Measurements from ENCODE around the gene MEGF8.

MEGF8 gene

GRCh38 chr19:42353341-42354015 is 28.0 kb downstream of the MEGF8 start:
- DNase-seq (ENCODE audit: low spot score) (no peak), FAIRE-seq (no peak)

- no peak for DNase-seq (ENCODE audit: low spot score)
Measured at GRCh38 chr19:42355896-42356295, 30.5 kb downstream of the MEGF8 start.

GRCh38 chr19:42356686-42357085 is 31.3 kb downstream of the MEGF8 start:
- no peak for FAIRE-seq

More at GRCh38 chr19:42355896-42356295, 30.5 kb downstream of the MEGF8 start:
- FAIRE-seq: no peak

GRCh38 chr19:42357290-42357689 is 31.9 kb downstream of the MEGF8 start:
- no peak for DNase-seq (ENCODE audit: low spot score)

More at GRCh38 chr19:42356686-42357085, 31.3 kb downstream of the MEGF8 start:
- no peak for DNase-seq (ENCODE audit: low spot score)

GRCh38 chr19:42360787-42361544 is 35.5 kb downstream of the MEGF8 start:
- DNase-seq (ENCODE audit: low spot score): no peak
- no peak for FAIRE-seq

More at GRCh38 chr19:42357290-42357689, 31.9 kb downstream of the MEGF8 start:
- FAIRE-seq: no peak

GRCh38 chr19:42361545-42361910 is 36.1 kb downstream of the MEGF8 start:
- FAIRE-seq (no peak), DNase-seq (ENCODE audit: low spot score) (no peak)

- DNase-seq (ENCODE audit: low spot score) (no peak), FAIRE-seq (no peak)
Measured at GRCh38 chr19:42362342-42362741, 36.9 kb downstream of the MEGF8 start.

- FAIRE-seq (no peak), DNase-seq (ENCODE audit: low spot score) (no peak)
Measured at GRCh38 chr19:42362891-42363440, 37.5 kb downstream of the MEGF8 start.

- no peak for DNase-seq (ENCODE audit: low spot score)
- FAIRE-seq: no peak
Measured at GRCh38 chr19:42363614-42364346, 38.3 kb downstream of the MEGF8 start.

- DNase-seq (ENCODE audit: low spot score) (no peak), FAIRE-seq (no peak)
Measured at GRCh38 chr19:42366673-42367072, 41.2 kb downstream of the MEGF8 start.

- no peak for FAIRE-seq
Measured at GRCh38 chr19:42367929-42368328, 42.5 kb downstream of the MEGF8 start.

GRCh38 chr19:42368360-42368759 is 42.9 kb downstream of the MEGF8 start:
- FAIRE-seq (no peak), DNase-seq (ENCODE audit: low spot score) (no peak)

More at GRCh38 chr19:42367929-42368328, 42.5 kb downstream of the MEGF8 start:
- DNase-seq (ENCODE audit: low spot score): no peak

- DNase-seq (ENCODE audit: low spot score) (no peak), FAIRE-seq (no peak)
Measured at GRCh38 chr19:42368765-42369164, 43.3 kb downstream of the MEGF8 start.

GRCh38 chr19:42369433-42370067 is 44.1 kb downstream of the MEGF8 start:
- no peak for DNase-seq (ENCODE audit: low spot score)
- FAIRE-seq: no peak

GRCh38 chr19:42370068-42370520 is 44.7 kb downstream of the MEGF8 start:
- no peak for DNase-seq (ENCODE audit: low spot score)
- no peak for FAIRE-seq

GRCh38 chr19:42370626-42371175 is 45.3 kb downstream of the MEGF8 start:
- FAIRE-seq (no peak), DNase-seq (ENCODE audit: low spot score) (no peak)

GRCh38 chr19:42374826-42375376 is 49.5 kb downstream of the MEGF8 start:
- no peak for FAIRE-seq

GRCh38 chr19:42375415-42376176 is 50.2 kb downstream of the MEGF8 start:
- no peak for FAIRE-seq

More at GRCh38 chr19:42374826-42375376, 49.5 kb downstream of the MEGF8 start:
- no peak for DNase-seq (ENCODE audit: low spot score)

GRCh38 chr19:42376177-42376555 is 50.7 kb downstream of the MEGF8 start:
- DNase-seq (ENCODE audit: low spot score) (no peak), FAIRE-seq (no peak)

More at GRCh38 chr19:42375415-42376176, 50.2 kb downstream of the MEGF8 start:
- DNase-seq (ENCODE audit: low spot score): no peak

Measured in RCC 7860 (cell line).